ENCODE measurements around the gene SFMBT2. TPM values are rescaled to one million over a fixed set of nuclear protein-coding genes. Genes with fewer than 3 reads are reported as not detected.

Gene SFMBT2
- total RNA-seq, 4 donors from 2014 or later, result 2.6 to 26.4 (median 4.5) TPM

DNA sequence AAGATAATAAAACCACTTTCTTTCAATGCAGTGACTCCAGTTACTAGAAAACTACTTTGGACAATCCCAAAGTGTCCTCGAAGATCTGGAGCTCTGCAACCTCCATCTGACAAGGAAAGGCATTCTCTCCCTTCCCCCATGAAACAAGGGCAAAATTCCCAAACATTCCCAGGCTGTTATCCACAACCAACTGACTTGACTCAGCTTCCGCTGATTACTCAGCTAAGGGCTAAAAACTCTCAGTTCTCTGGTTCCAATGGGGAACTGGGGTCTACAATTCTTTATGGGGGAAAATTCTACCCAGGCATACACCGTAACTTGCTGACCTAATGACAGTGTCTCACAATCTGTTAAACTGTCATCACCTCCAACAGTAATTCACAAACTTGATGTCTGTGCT, 48.4 kb downstream of the SFMBT2 start:
- TF ChIP-seq, protein P1, sequence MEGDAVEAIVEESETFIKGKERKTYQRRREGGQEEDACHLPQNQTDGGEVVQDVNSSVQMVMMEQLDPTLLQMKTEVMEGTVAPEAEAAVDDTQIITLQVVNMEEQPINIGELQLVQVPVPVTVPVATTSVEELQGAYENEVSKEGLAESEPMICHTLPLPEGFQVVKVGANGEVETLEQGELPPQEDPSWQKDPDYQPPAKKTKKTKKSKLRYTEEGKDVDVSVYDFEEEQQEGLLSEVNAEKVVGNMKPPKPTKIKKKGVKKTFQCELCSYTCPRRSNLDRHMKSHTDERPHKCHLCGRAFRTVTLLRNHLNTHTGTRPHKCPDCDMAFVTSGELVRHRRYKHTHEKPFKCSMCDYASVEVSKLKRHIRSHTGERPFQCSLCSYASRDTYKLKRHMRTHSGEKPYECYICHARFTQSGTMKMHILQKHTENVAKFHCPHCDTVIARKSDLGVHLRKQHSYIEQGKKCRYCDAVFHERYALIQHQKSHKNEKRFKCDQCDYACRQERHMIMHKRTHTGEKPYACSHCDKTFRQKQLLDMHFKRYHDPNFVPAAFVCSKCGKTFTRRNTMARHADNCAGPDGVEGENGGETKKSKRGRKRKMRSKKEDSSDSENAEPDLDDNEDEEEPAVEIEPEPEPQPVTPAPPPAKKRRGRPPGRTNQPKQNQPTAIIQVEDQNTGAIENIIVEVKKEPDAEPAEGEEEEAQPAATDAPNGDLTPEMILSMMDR (IDR thresholded peaks at IDR 0.05), result no peak
- TF ChIP-seq POLR2A (IDR thresholded peaks at IDR 0.05), result no peak
- no peak for DNase-seq
- Histone ChIP-seq H3K4me3 (no peak overlapping the region), H3K36me3 (peaks cover 0 to 17% (median 0%) of the 10 kb centered on the region in 3 donors), H3K27me3 (no peaks in the 10 kb centered on the region), H3K4me1 (no peaks in the 10 kb centered on the region), H3K9me3 (no peaks in the 10 kb centered on the region), H3K27ac (no peak overlapping the region)

- no peaks in the 10 kb centered on the region for H3K9me3 ChIP-seq
- peaks cover 0 to 10% (median 0%) of the 10 kb centered on the region in 3 donors for H3K36me3 ChIP-seq
- no peak for TF ChIP-seq POLR2A (IDR thresholded peaks at IDR 0.05)
- TF ChIP-seq, protein P1 (IDR thresholded peaks at IDR 0.05), result no peak
- no peak overlapping the region for H3K27ac ChIP-seq
- no peak overlapping the region for H3K4me3 ChIP-seq
- DNase-seq, result no peak
- no peaks in the 10 kb centered on the region for H3K4me1 ChIP-seq
- H3K27me3 ChIP-seq, result no peaks in the 10 kb centered on the region
Observed at GRCh38 chr10:7361316-7361715, 49.5 kb downstream of the SFMBT2 start.

DNA sequence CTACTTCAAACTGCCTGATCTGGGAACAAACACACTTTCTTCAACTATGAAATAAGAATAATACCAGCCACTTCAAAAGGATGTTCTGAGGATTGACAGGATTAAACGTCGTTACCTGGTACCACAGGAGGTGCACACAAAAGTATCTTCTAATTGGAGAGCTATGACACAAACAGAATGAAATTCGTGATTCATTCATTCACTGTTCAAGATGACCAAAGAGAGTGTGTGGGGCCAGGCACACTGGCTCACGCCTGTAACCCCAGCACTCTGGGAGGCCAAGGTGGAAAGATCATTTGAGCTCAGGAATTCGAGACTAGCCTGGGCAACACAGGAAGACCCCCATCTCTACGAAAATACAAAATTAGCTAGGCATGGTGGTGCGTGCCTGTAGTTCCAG, 50.9 kb downstream of the SFMBT2 start:
- H3K9me3 ChIP-seq, result no peaks in the 10 kb centered on the region
- H3K27ac ChIP-seq, result no peak overlapping the region
- TF ChIP-seq POLR2A (IDR thresholded peaks at IDR 0.05), result no peak
- TF ChIP-seq, protein P1 (IDR thresholded peaks at IDR 0.05), result no peak
- peaks cover 0 to 4% (median 0%) of the 10 kb centered on the region in 3 donors for H3K36me3 ChIP-seq
- DNase-seq, result no peak
- no peak overlapping the region for H3K4me3 ChIP-seq
- no peaks in the 10 kb centered on the region for H3K4me1 ChIP-seq
- no peaks in the 10 kb centered on the region for H3K27me3 ChIP-seq

DNA sequence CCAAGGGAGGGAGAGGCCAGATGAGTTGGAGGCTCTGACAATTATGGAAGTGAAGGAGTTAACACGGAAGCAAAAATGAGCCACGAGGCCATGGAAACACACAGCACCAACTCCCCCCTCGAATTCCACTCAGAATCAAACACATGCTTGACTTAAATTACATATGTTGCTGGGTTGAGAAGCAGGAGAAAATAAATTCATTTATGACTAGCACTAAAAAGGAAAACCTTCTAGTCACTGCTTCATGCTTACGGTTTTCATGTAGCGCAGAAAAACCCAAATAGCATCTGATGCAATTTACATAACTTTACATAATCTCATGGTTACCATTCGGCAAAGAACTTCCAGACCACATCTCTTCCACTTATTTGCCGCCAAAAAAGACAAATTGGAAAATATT, 51.5 kb downstream of the SFMBT2 start:
- DNase-seq, result no peak
- TF ChIP-seq POLR2A (IDR thresholded peaks at IDR 0.05), result no peak
- TF ChIP-seq, protein P1 (IDR thresholded peaks at IDR 0.05), result no peak
- H3K36me3 ChIP-seq, result no peaks in the 10 kb centered on the region
- H3K4me3 ChIP-seq, result no peak overlapping the region
- H3K9me3 ChIP-seq, result no peaks in the 10 kb centered on the region
- no peak overlapping the region for H3K27ac ChIP-seq
- no peaks in the 10 kb centered on the region for H3K27me3 ChIP-seq
- no peaks in the 10 kb centered on the region for H3K4me1 ChIP-seq

DNA sequence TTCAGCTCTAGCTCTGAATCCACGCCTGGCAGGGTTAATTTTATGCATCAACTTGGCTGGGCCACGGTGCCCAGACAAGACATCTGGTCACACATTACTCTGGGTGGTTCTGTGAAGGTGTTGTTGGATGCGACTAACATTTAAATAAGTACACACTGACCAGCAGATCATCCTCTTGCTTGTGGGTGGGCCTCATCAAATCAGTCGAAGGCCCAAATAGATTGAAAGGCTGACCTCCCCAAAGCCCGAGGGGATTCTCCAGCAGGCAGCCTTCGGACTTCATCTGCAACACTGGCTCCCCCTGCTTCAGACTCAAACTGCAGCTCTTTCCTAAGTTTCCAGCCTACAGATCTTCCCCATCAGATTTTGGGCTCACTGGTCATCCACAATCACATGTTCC, 53.6 kb downstream of the SFMBT2 start:
- TF ChIP-seq, protein P1 (IDR thresholded peaks at IDR 0.05), result no peak
- no peak for TF ChIP-seq POLR2A (IDR thresholded peaks at IDR 0.05)
- no peaks in the 10 kb centered on the region for H3K27me3 ChIP-seq
- H3K27ac ChIP-seq, result no peak overlapping the region
- H3K36me3 ChIP-seq, result no peaks in the 10 kb centered on the region
- no peak for DNase-seq
- no peaks in the 10 kb centered on the region for H3K4me1 ChIP-seq
- no peak overlapping the region for H3K4me3 ChIP-seq
- no peaks in the 10 kb centered on the region for H3K9me3 ChIP-seq
